ENCODE results near the gene GDF10. TPM values are rescaled to one million over a fixed set of nuclear protein-coding genes. Genes with fewer than 3 reads are reported as not detected.

The GDF10 gene
- total RNA-seq, 1 donor from 2014 or later = 14.5 TPM

- no peak overlapping the region for H3K4me3 ChIP-seq
- no peaks in the 10 kb centered on the region for H3K27me3 ChIP-seq (ENCODE audit: low read depth)
- intact Hi-C loops (cut with DNase I) = no loop called here
- TF ChIP-seq CTCF (IDR thresholded peaks at IDR 0.05) = no peak
- no peak overlapping the region for H3K27ac ChIP-seq
- no peak for ATAC-seq
- no peak for DNase-seq
- no peaks in the 10 kb centered on the region for H3K36me3 ChIP-seq
- no peaks in the 10 kb centered on the region for H3K4me1 ChIP-seq
- H3K9me3 ChIP-seq = no peaks in the 10 kb centered on the region
These were observed 30.8 kb downstream of the GDF10 start for GRCh38 chr10:47330804-47331203.

- no peak for TF ChIP-seq CTCF (IDR thresholded peaks at IDR 0.05)
- DNase-seq = no peak
- intact Hi-C loops (cut with DNase I) = no loop called here
These were observed 31.5 kb downstream of the GDF10 start for GRCh38 chr10:47331491-47331890.

GRCh38 chr10:47331954-47332353, 32.0 kb downstream of the GDF10 start:
- Histone ChIP-seq H3K4me3 (no peak overlapping the region), H3K27ac (no peak overlapping the region), H3K27me3 (ENCODE audit: low read depth) (no peaks in the 10 kb centered on the region), H3K36me3 (no peaks in the 10 kb centered on the region), H3K4me1 (no peaks in the 10 kb centered on the region), H3K9me3 (no peaks in the 10 kb centered on the region)
- DNase-seq (no peak), ATAC-seq (no peak)
- TF ChIP-seq CTCF (IDR thresholded peaks at IDR 0.05) = no peak
- intact Hi-C loops (cut with DNase I) = no loop called here

More at GRCh38 chr10:47331491-47331890, 31.5 kb downstream of the GDF10 start:
- Histone ChIP-seq H3K27me3 (ENCODE audit: low read depth) (no peaks in the 10 kb centered on the region), H3K4me1 (no peaks in the 10 kb centered on the region), H3K27ac (no peak overlapping the region), H3K4me3 (no peak overlapping the region), H3K9me3 (no peaks in the 10 kb centered on the region), H3K36me3 (no peaks in the 10 kb centered on the region)
- peak in 1 of 2 donors; percentile 24 for ATAC-seq

- no peak for TF ChIP-seq CTCF (IDR thresholded peaks at IDR 0.05)
- DNase-seq (no peak), ATAC-seq (no peak)
- H3K27me3 ChIP-seq (ENCODE audit: low read depth) = no peaks in the 10 kb centered on the region
- H3K9me3 ChIP-seq = no peaks in the 10 kb centered on the region
- H3K27ac ChIP-seq = no peak overlapping the region
- no peaks in the 10 kb centered on the region for H3K4me1 ChIP-seq
- intact Hi-C loops (cut with DNase I) = no loop called here
- H3K36me3 ChIP-seq = no peaks in the 10 kb centered on the region
- H3K4me3 ChIP-seq = no peak overlapping the region
These were observed 32.4 kb downstream of the GDF10 start for GRCh38 chr10:47332371-47332770.

GRCh38 chr10:47332946-47333345, 32.9 kb downstream of the GDF10 start:
- Histone ChIP-seq H3K4me1 (no peaks in the 10 kb centered on the region), H3K9me3 (no peaks in the 10 kb centered on the region), H3K27me3 (ENCODE audit: low read depth) (no peaks in the 10 kb centered on the region), H3K4me3 (no peak overlapping the region), H3K27ac (no peak overlapping the region), H3K36me3 (no peaks in the 10 kb centered on the region)
- ATAC-seq = no peak
- DNase-seq = no peak
- no peak for TF ChIP-seq CTCF (IDR thresholded peaks at IDR 0.05)
- intact Hi-C loops (cut with DNase I) = no loop called here

- no peak overlapping the region for H3K27ac ChIP-seq
- no peaks in the 10 kb centered on the region for H3K9me3 ChIP-seq
- intact Hi-C loops (cut with DNase I) = no loop called here
- H3K4me1 ChIP-seq = no peaks in the 10 kb centered on the region
- ATAC-seq (no peak), DNase-seq (no peak)
- no peak overlapping the region for H3K4me3 ChIP-seq
- H3K27me3 ChIP-seq (ENCODE audit: low read depth) = no peaks in the 10 kb centered on the region
- TF ChIP-seq CTCF (IDR thresholded peaks at IDR 0.05) = no peak
- H3K36me3 ChIP-seq = no peaks in the 10 kb centered on the region
These were observed 33.5 kb downstream of the GDF10 start for GRCh38 chr10:47333532-47333931.

Measured in lower lobe of right lung (tissue), 2 donors.